Sigmoid colon (tissue), 7 donors: ENCODE results near the gene RNF19B. TPM values are rescaled to one million over a fixed set of nuclear protein-coding genes. Genes with fewer than 3 reads are reported as not detected.
A peak's percentile ranks its signal among the peaks of the same experiment; 100 is the strongest.

ENCODE experiments used
- DNase-seq: peaks from one replicate; pipeline ENCODE4 v3.0.0-alpha.2; 2019
- H3K27ac ChIP-seq, 4 donors: fragments of 200-600 bp; sonication (generic); one replicate each; pipeline ENCODE4 v1.5.1; 2016 to 2019; ENCODE audit warnings: mild to moderate bottlenecking in 1 of 4
- H3K27me3 ChIP-seq, 3 donors: fragments of 200-600 bp; sonication (generic); one replicate each; pipeline ENCODE4 v1.5.1; 2019; ENCODE audit warnings: mild to moderate bottlenecking in 1 of 3
- H3K36me3 ChIP-seq, 4 donors: fragments of 200-600 bp; sonication (generic); one replicate each; pipeline ENCODE4 v1.5.1; 2016 to 2019
- H3K4me1 ChIP-seq, 4 donors: fragments of 200-600 bp; sonication (generic); one replicate each; pipeline ENCODE4 v1.5.1; 2017 to 2019
- H3K4me3 ChIP-seq, 4 donors: fragments of 200-600 bp; sonication (generic); one replicate each; pipeline ENCODE4 v1.5.1; 2017 to 2019; ENCODE audit warnings: mild to moderate bottlenecking in 2 of 4, moderate library complexity in 1 of 4
- H3K9me3 ChIP-seq, 4 donors: fragments of 200-600 bp in 3 of 4; sonication (generic) in 3 of 4; one replicate each; pipeline versions ENCODE4 v1.5.1 to v1.6.1; 2013 to 2019
- EP300 ChIP-seq, 4 donors: sonication (generic); formaldehyde crosslinking; IDR thresholded peaks; one replicate each; pipeline ENCODE4 v1.6.1; 2017; ENCODE audit warnings: antibody characterized with exemption in 4 of 4
- POLR2A ChIP-seq, 2 donors: fragments of 450-650 bp; IDR thresholded peaks; one replicate each; pipeline ENCODE4 v1.6.1; 2016; ENCODE audit warnings: antibody characterized with exemption in 2 of 2, mild to moderate bottlenecking in 2 of 2, moderate library complexity in 2 of 2
- POLR2AphosphoS5 ChIP-seq, 4 donors: sonication (generic); formaldehyde crosslinking; IDR thresholded peaks; one replicate each; pipeline ENCODE4 v1.6.1; 2017; ENCODE audit warnings: antibody characterized with exemption in 4 of 4
- WGBS, 2 donors: extraction: QIAGEN DNeasy Blood & Tissue Kit; methylation state at CpG; one replicate each; pipeline ENCODE4 v1.1.7; 2013; 5-methylcytosine and 5-hydroxymethylcytosine counted together
- intact Hi-C: fragments of 100-400 bp; cut with DNase I; formaldehyde crosslinking; loops from one replicate; pipeline ENCODE4 v1.15.1; 2023
- polyA plus RNA-seq, 3 donors: library from polyadenylated mRNA; stranded (reverse); fragments of 200-250 nt; gene quantifications; one replicate each; pipeline ENCODE4 v1.2.3, GENCODE V29; 2013
- total RNA-seq, 4 donors: library from RNA; depleted of rRNA; stranded (reverse); fragments of >200 nt; gene quantifications; one replicate each; pipeline ENCODE4 v1.1.0, GENCODE V29; 2016
- TF ChIP-seq, protein P1 (sequence below), 4 experiments: fragments of 450-650 bp in 3 of 4; fragments of 200-600 bp in 1 of 4; IDR thresholded peaks; one replicate each; pipeline ENCODE4 v1.5.1; 2016 to 2019; ENCODE audit warnings: antibody characterized with exemption in 4 of 4, mild to moderate bottlenecking in 3 of 4, moderate library complexity in 2 of 4
- donor health status: healthy with polysubstance abuse.
- donor health status: Bipolar disorder and iron deficiency.
- donor health status: healthy.

The RNF19B gene
- total and polyA plus RNA-seq, 7 donors: 14.5 to 50.7 (median 28.9) TPM

DNA sequence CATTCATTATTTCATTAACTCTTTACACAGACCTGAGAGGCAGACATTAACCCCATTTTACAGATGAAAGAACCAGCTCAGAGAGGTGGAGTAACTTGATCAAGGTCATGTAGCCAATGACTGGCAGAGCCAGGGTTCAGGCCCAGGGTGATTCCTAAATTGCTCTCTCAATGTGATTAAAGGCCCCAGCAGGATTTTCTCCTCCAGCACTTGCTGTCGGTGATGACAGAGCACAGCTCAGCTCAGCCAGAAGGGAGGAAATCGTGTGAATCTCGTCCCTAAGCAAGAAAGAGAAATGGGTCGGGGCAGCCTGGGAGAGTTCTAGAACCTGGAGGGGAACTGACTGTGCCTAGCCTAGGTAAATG is 19.5 kb upstream of the RNF19B start:
- DNase-seq: no peak
- Histone ChIP-seq H3K36me3 (no peaks in the 10 kb centered on the region), H3K27ac (peak overlapping the region in 3 of 4 donors; percentile 20 to 43 (median 34)), H3K9me3 (no peaks in the 10 kb centered on the region), H3K27me3 (no peaks in the 10 kb centered on the region), H3K4me3 (no peak overlapping the region), H3K4me1 (peaks cover 0 to 13% (median 8%) of the 10 kb centered on the region in 4 donors)
- TF ChIP-seq, protein P1, sequence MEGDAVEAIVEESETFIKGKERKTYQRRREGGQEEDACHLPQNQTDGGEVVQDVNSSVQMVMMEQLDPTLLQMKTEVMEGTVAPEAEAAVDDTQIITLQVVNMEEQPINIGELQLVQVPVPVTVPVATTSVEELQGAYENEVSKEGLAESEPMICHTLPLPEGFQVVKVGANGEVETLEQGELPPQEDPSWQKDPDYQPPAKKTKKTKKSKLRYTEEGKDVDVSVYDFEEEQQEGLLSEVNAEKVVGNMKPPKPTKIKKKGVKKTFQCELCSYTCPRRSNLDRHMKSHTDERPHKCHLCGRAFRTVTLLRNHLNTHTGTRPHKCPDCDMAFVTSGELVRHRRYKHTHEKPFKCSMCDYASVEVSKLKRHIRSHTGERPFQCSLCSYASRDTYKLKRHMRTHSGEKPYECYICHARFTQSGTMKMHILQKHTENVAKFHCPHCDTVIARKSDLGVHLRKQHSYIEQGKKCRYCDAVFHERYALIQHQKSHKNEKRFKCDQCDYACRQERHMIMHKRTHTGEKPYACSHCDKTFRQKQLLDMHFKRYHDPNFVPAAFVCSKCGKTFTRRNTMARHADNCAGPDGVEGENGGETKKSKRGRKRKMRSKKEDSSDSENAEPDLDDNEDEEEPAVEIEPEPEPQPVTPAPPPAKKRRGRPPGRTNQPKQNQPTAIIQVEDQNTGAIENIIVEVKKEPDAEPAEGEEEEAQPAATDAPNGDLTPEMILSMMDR (IDR thresholded peaks at IDR 0.05): no peak
- WGBS, 2 donors: 79 to 85% methylated on average over 4 of the region's 4 CpGs
- intact Hi-C loops: no loop called here

DNA sequence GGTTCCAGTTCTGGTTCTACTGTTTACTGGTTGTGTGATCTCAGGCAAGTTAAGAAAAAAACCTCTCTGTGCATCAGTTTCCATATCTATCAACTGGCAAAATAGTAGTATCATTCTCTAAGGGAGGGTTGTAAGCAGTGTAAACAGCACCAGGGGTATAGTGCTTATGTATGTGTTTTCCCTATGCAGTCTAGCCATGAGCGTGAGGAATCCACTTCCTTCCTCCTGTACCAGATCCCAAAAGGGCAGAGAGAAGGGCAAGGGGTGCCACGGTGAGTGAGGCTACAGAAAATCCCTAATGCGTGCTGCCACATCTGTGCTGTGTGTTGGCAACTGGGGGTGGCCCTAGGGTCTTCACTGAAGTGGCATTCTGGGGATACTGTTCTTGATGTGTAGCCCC is 18.4 kb upstream of the RNF19B start:
- no peak for DNase-seq
- H3K9me3 ChIP-seq: no peaks in the 10 kb centered on the region
- no peak overlapping the region for H3K4me3 ChIP-seq
- no peaks in the 10 kb centered on the region for H3K27me3 ChIP-seq
- peaks cover 0 to 5% (median 2%) of the 10 kb centered on the region in 4 donors for H3K4me1 ChIP-seq
- intact Hi-C loops: no loop called here
- TF ChIP-seq, protein P1 (IDR thresholded peaks at IDR 0.05): no peak
- no peak for TF ChIP-seq POLR2A (IDR thresholded peaks at IDR 0.05)
- no peak overlapping the region for H3K27ac ChIP-seq
- no peaks in the 10 kb centered on the region for H3K36me3 ChIP-seq
- WGBS, 2 donors: 85 to 92% methylated on average over 3 of the region's 3 CpGs

DNA sequence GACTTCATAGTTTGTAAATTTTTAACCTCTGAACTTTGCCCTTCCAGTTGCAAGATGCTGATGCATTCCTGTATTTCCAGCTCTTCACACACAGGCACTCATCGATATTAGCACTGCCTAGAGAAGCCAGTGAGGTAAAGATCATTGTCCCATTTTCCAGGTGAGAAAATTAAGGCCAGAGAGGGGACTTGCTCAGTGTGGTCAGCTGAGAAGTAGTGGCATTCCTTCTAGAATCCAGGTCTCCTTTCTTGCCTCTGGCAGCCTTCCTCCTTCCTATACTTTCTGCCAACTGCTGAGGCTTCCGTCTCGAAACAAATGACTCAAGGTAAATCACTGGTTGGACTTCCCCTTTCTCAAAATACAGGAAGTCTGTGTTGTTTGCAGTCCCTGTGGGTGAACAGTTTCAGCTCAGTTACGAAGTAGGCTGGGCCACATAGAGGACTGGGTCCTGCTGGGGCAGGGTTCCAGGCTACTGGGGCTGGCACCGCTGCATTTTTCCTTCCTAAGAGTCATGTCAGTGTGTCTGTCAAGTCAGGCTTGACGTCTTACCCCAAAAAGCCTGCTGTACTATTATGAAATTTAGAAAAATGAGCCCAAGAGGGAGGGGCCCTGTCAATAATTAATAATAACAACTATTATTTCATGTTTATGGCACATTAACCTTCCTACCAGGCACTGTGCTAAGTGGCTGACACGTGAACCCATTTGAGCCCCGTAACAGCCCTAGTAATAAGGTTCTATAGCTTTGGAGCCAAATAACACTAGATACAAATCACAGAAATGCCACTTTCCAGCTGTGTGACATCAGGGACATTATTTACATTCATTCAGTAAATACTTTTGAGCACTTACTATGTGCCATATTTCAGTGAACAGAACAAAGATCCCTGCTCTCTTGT is 16.6 kb upstream of the RNF19B start:
- no peak for DNase-seq
- H3K4me3 ChIP-seq: no peak overlapping the region
- H3K27ac ChIP-seq: peak overlapping the region; percentile 13 to 58 (median 28)
- 6 to 19% methylated on average over 8 of the region's 8 CpGs for WGBS, 2 donors
- intact Hi-C loops: no loop called here
- TF ChIP-seq POLR2A (IDR thresholded peaks at IDR 0.05) (peak in 1 of 2 donors; percentile 17), EP300 (IDR thresholded peaks at IDR 0.05) (no peak), POLR2AphosphoS5 (IDR thresholded peaks at IDR 0.05) (peak in 2 of 4 donors; percentile 32 to 62)
- TF ChIP-seq, protein P1 (IDR thresholded peaks at IDR 0.05): no peak
- no peaks in the 10 kb centered on the region for H3K9me3 ChIP-seq
- H3K27me3 ChIP-seq: no peaks in the 10 kb centered on the region
- H3K4me1 ChIP-seq: peaks cover 0 to 5% (median 2%) of the 10 kb centered on the region in 4 donors
- H3K36me3 ChIP-seq: no peaks in the 10 kb centered on the region

DNA sequence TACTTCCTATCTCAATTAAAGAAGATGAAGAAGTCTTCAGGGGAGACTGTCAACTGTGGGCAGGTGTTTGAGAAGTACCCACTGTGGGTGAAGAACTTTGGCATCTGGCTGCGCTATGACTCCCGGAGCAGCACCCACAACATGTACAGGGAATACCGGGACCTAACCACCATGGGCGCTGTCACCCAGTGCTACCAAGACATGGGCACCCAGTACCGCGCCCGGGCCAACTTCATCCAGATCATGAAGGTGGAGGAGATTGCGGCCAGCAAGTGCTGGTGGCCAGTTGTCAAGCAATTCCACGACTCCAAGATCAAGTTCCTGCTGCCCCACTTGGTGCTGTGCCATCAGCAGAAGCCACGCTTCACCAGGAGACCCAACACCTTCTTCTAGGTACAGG is 15.5 kb upstream of the RNF19B start:
- Histone ChIP-seq H3K4me3 (no peak overlapping the region), H3K36me3 (no peaks in the 10 kb centered on the region), H3K27me3 (no peaks in the 10 kb centered on the region), H3K27ac (peak overlapping the region in 1 of 4 donors; percentile 58), H3K4me1 (peaks cover 0 to 5% (median 2%) of the 10 kb centered on the region in 4 donors), H3K9me3 (no peaks in the 10 kb centered on the region)
- 97% methylated on average over 10 of the region's 10 CpGs for WGBS, 2 donors
- intact Hi-C loops: no loop called here
- TF ChIP-seq POLR2AphosphoS5 (IDR thresholded peaks at IDR 0.05) (no peak), POLR2A (IDR thresholded peaks at IDR 0.05) (no peak), EP300 (IDR thresholded peaks at IDR 0.05) (no peak)
- TF ChIP-seq, protein P1 (IDR thresholded peaks at IDR 0.05): no peak
- DNase-seq: no peak
